GM18907 (cell line): ENCODE results near the gene BPHL.
"Not testable (repeated sequence)": the region's sequence is repeated elsewhere in the genome, so short reads cannot be mapped to it uniquely, and the experiment has no call there.

Source experiments
- ATAC-seq: cut with Tn5 transposase; IDR thresholded peaks from one replicate; pipeline ENCODE4 v1.9.1; 2021; ENCODE audit warnings: mild to moderate bottlenecking, moderate library complexity; ENCODE audit not compliant: unreplicated experiment

The BPHL gene

GRCh38 chr6:3155416-3155815, 36.9 kb downstream of the BPHL start:
- ATAC-seq: not testable (repeated sequence)

- ATAC-seq: not testable (repeated sequence)
Measured at GRCh38 chr6:3156184-3157130, 37.9 kb downstream of the BPHL start.

GRCh38 chr6:3157131-3157933, 38.8 kb downstream of the BPHL start, which contains the start of gene TUBB2A:
Gene TUBB2A (minus strand): TSS chr6:3157544. CDS start chr6:3157463, 81 bp downstream.
- peak; percentile 77 for ATAC-seq

DNA sequence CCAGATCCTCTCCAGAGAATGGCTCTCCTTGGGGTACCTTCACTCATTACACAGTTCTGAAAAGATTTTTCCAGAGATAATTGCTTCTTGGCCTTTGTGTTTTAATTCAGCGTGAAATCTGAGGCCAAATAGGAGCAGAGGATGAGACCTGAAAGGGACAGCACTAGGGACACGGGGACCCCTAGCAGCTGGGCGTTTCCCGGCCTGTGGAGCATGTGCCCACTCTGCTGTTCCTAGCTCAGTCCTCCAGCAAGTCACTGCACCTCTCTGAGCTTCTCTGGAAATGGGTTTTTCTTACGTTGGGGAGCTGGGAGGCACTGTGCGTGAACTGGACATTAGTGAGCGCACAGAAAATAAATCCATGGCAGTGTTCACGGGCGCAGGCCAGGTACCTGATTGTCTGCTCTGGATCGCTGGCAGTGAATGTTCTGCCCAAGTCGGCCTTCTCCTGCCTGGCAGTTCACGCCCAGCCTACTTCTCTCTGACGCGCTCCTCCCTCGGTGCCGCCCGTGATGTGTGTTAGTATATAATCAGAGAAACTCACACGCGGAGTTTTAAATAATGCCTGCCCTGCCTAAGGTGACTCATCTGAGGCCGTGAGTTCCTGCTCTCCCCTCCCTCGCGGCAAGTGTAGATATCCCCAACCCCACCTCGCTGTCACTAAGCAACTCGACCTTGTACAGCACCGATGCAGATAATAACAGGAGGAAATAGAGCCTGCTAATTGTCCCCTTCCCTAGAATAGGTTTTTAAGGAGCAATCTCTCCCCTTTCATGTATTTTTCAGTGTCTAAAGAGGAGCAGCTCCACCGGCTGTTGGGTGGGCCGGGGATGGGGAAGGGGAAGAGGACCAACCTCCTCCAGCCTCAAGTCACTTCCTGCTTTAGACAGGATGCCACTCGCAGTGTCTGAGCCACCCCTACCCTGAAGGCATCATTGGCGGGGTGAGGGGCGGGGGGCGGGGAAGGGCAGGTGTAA, 41.6 kb downstream of the BPHL start:
- ATAC-seq: no peak

- no peak for ATAC-seq
Measured at GRCh38 chr6:3162067-3162497, 43.6 kb downstream of the BPHL start.

- peak; percentile 70 for ATAC-seq
Measured at GRCh38 chr6:3162565-3163247, 44.2 kb downstream of the BPHL start.

- peak; percentile 19 for ATAC-seq
Measured at GRCh38 chr6:3163248-3163594, 44.7 kb downstream of the BPHL start.

DNA sequence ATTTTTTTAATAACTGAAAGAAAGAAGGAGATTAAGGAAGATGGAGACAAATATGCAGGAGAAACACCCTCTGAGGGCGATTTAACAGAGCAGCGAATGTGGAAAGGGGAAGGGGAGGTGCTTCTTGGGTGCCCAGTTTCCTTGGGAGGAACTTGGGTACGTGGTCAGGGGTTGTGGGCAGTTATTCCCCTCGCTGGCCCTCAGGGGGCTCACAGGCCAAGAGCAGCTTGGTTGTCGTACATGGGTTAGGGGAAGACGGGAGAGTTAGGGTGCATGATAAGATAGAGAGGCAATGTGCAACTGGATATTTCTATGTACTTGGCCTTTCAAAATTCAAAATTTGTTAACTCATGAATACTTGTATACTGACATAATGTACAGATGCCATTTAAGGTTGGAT, 45.9 kb downstream of the BPHL start:
- no peak for ATAC-seq

DNA sequence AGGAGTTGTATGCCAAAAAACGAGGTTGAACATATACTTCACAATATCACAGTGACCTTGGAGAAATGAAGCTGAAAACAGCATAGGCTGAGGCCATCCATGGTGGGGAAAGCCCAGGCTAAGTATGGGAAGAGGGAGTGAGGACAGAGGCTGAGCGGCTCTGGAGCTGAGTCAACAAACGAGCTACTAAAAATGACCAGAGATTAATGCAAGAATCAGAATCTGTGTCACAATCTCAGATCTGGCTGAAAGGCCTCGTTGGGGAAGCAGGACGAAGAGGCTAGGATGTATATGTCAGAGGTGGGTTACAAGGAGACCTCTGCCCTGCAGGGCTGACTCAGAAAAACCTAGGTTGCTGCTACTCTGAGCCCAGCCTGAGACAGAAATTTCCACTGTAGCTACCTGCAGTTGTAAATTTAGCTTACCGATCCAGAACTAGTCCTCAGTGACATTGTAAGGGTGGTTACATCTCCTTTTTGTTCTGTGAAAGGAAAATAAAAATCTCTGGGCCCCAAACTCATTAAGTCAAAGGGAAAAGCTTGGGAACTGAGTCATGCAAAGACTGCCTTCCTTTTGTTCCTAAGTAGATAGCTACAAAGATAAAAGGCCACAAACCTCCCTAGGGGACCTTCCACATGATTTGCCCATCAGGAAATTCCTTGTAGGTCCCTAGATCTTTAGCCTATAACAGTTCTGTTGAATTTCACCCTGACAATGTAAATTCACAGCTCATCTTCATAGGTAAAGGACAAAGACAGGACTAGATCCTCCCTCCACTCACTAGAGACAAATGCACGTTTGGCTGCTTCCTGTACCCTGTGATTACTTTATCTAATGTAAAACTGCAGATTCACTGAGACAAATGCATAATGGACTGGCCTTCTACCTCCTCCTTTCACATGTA, 47.4 kb downstream of the BPHL start:
- no peak for ATAC-seq

GRCh38 chr6:3166535-3167225, 48.2 kb downstream of the BPHL start:
- ATAC-seq: not testable (repeated sequence)

- not testable (repeated sequence) for ATAC-seq
Measured at GRCh38 chr6:3168046-3168445, 49.5 kb downstream of the BPHL start.

DNA sequence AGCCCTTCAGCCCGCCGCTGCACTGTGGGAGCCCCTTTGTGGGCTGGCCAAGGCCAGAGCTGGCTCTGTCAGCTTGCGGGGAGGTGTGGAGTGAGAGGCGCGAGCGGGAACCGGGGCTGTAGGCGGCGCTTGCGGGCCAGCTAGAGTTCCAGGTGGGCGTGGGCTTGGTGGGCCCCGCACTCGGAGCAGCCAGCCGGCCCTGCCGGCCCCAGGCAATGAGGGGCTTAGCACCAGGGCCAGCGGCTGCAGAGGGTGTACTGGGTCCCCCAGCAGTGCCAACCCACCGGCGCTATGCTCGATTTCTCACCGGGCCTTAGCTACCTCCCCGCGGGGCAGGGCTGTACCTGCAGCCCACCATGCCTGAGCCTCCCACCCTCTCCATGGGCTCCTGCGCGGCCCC, 52.2 kb downstream of the BPHL start:
- ATAC-seq: not testable (repeated sequence)

GRCh38 chr6:3171313-3172175, 53.0 kb downstream of the BPHL start:
- not testable (repeated sequence) for ATAC-seq

DNA sequence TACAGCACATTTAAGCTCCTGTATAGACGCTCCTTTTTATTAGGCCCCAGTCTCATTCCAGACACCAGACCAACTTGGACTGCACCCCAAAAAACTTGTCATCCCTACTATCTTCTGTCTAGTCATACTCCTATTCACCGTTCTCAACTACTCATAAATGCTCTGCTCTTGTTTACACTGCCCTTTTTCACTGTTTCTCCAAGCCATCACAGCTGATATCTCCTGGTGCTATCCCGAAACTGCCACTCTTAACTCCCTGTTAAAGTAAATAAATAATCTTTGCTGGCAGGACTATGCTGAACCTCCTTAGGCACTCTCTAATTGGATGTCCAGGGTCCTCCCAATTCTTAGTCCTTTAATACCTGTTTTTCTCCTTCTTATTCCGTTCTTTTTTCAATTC, 54.3 kb downstream of the BPHL start:
- ATAC-seq: not testable (repeated sequence)

DNA sequence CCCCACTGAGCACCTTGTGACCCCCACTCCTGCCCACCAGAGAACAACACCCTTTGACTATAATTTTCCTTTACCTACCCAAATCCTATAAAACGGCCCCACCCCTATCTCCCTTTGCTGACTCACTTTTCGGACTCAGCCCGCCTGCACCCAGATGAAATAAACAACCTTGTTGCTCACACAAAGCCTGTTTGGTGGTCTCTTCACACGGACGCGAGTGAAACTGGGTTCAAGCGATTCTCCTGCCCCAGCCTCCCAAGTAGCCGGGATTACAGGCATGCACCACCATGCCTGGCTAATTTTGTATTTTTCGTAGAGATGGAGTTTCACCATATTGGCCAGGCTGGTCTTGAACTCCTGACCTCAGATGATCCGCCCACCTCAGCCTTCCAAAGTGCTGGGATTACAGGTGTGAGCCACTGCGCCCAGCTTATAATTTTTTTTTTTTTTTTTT, 55.2 kb downstream of the BPHL start:
- not testable (repeated sequence) for ATAC-seq

DNA sequence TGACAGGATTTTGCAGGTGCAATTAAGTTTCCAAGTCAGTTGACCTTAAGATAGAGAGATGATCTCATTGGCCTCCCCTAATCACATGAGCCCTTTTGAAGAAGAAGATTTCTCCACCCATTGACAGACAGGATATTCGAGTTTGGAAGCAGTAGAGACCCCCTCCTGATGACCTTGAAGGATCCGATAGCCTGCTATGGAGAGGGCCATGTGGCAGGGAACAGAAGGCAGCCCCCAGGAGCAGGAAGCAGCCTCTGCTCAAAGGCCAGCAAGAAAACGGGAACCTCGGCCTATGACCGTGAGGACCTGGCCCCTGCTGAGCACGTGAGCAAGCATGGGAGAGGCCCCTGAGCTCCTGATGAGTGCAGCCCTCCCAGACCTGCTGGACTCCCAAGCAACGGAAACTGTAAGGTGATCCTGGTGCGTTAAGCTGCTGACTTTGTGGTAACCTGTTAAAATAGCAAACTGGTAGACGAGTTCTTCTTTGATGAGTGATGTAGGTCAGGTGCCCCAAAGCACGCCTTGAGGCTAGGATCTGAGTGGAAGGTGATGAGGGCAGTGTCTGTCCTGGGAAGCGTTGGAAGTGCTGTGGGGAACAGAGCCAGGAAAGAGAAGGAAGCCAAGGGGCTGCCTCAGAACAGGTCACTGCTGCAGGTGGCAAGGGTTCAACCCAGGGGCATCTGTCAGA, 57.3 kb downstream of the BPHL start:
- no peak for ATAC-seq
